ENCODE measurements around the gene LTO1.
"Not testable (repeated sequence)": the region's sequence is repeated elsewhere in the genome, so short reads cannot be mapped to it uniquely, and the experiment has no call there.

LTO1 gene

DNA sequence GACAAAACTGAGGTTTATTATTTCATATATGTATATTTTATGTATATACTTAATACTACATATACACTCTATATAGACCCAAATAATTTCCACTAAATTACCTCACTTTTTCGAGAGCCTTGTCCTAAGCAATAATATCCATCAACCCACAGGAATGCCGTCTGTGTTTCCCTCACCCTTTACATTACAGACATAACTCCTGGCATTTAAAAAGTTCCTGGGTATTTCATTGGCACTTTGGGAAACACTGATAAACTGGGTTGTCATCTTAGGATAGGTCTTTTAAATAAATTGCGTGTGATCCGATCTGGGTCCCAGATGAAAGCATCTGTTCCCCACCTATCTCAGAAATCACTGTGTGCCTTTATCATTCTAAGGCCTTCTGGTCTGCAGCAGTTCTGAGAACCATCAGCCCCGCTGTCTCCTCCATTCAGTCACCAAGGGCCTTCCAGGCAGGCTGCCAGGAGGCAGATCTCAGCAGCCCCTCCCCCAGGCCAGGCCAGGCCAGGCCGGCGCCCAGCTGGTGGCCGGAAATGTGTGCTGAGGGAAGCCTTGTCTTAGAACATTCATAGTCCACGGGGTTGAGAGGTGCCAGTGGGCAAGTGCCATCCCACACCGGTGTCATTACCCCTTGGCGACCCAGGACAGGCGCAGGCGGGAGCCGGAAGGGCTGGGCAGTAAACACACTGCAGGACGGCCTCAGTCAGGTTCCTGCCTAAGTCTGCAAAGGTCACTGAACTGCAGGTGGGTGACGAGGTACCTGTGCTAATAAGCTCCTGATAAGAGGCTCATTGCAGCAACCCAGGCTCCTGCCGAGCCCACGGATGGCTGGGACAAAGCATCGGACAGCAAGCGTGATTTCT, 25.4 kb upstream of the LTO1 start:
- DNase-seq: no peak

- DNase-seq: no peak
These were observed 24.1 kb upstream of the LTO1 start for GRCh38 chr11:69699213-69699612.

GRCh38 chr11:69698362-69698761, 23.2 kb upstream of the LTO1 start:
- no peak for DNase-seq

DNA sequence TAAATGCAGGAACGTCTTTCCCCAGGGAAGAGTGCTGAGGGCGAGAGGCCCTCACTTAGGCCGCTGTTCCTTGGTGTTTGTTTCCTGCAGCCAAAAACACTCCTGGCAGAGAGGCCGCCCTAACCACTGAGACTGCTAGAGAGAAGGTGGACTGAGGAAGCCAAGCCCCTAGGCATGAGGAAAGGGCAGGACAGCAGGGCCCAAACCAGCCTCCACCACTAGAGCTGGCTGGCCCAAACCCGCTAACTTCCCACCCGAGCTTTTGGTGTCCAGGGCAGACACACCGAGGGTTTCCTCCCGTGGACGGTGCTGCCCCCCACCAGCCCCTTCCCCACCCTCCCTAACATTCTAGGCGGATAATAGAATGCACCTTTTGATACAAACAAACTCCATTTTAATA, 22.7 kb upstream of the LTO1 start:
- no peak for DNase-seq

DNA sequence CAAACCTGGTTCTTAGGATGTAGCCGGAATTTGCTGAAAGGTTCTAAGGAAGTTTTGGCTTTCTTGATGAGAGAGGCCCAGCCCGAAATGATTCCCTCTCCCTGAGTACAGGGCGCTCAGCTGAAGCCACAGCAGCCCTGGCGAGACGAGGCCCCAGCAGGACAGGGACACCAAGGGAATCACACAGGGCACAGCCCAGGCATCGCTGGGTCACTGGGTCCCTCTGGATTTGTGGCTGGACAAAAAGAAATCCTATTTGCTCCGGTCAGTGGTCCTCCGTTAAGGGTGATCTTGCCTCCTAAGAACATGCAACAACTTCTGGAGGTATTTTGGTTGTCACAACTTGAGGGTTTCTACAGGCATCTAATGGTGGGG, 22.3 kb upstream of the LTO1 start:
- DNase-seq: no peak

DNA sequence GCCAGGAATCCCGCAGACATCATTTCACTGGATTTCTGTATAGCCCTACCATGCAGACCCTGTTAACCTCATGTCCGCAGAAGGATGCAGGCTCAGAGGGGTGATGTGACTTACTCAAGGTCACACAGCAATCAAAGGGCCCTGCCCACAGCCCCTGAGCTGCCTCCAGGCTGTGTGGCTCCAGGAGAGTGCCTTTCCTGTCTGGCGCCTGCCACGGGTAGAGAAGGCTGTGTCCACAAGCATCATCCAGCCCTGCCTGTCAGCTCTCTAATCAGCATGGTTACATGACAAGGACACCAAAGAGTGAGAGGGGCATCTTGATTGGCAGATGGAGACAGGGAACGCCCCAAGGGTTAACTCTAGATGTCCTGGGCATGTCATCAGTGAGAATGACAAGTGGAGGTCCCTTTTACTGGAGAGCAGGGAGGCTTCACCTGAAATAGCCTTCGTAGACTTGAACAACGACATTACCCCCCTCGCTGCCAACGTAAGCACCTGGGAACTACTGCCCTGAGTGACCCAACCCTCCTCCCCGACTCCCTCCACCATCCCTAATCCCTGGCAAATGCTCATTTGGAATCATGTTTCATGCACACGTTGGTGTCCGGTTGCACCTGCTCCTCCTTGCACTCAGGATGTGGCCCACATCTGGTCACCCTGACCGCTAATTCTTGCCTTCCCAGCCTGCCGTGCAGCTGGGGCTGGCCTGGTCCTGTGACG, 21.8 kb upstream of the LTO1 start:
- no peak for DNase-seq

DNA sequence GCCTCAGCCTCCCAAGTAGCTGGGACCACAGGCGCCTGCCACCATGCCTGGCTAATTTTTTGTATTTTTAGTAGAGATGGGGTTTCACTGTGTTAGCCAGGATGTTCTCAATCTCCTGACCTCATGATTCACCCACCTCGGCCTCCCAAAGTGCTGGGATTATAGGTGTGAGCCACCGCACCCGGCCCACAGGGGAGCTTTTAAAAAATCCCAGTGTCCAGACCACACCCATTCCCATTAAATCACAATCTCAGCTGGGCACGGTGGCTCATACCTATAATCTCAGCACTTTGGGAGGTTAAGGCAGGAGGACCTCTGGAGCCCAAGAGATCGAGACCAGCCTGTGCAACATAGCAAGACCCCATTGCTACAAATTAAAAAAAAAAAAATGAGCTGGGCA, 20.8 kb upstream of the LTO1 start:
- not testable (repeated sequence) for DNase-seq

DNA sequence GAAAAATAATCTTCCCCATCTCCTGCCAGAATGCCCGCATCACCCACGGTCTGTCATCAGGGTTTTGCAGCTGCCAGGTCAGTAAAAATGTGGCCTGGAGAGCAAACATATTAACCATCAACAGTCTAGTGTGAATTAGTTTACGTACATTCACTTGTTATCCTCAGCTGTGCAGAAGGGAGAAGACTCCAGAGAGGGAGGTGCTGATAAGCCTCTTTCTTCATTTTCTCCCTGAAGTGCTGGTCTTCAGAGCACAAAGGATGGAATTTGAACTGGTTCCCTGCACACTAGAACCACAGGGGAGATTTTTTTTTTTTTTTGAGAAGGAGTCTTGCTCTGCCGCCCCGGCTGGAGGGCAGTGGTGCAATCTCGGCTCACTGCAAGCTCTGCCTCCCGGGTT, 20.4 kb upstream of the LTO1 start:
- no peak for DNase-seq

- DNase-seq: no peak
These were observed 19.6 kb upstream of the LTO1 start for GRCh38 chr11:69694781-69695180.

GRCh38 chr11:69692422-69692821, 17.3 kb upstream of the LTO1 start:
- DNase-seq: no peak

- no peak for DNase-seq
These were observed 16.3 kb upstream of the LTO1 start for GRCh38 chr11:69691463-69691862.

- no peak for DNase-seq
These were observed 14.5 kb upstream of the LTO1 start for GRCh38 chr11:69689484-69690319.

- not testable (repeated sequence) for DNase-seq
These were observed 13.0 kb upstream of the LTO1 start for GRCh38 chr11:69687969-69688771.

- DNase-seq: no peak
These were observed 11.7 kb upstream of the LTO1 start for GRCh38 chr11:69686856-69687255.

GRCh38 chr11:69686452-69686851, 11.3 kb upstream of the LTO1 start:
- no peak for DNase-seq

DNA sequence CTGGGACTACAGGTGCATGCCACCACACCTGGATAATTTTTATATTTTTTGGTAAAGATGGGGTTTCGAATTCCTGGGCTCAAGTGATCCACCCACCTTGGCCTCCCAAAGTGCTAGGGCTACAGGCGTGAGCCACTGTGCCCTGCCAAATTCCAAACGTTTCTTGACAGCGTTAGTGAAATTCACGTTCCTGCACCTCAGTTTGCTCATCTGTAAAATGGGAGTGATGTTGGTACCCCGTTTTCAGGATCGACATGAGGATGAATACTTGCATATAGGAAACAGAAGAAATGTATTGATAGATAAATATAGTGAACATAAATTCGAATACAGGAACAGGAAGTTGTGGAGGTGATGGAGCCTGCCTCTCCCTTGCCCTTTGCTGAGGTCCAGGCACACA, 10.2 kb upstream of the LTO1 start:
- no peak for DNase-seq

DNA sequence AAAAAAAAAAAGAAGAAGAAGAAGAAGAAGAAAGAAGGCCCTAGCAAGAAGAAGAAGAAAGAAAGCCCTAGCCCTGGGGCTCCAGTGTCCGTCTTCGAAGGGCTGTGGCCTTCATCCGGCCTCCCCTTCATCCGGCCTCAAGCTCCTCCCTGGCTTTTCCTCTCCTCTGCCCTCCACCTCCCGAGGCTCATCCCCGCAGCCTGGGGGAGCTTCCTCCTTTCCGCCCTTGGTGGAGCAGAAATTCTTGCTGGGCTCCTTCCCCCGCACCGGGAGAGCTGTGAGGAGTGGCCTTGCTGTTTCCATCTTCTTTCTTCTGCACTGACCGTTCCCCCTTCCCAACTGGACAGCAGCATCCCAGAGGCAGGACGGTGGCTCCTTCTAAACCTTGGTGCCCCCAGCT, 9.5 kb upstream of the LTO1 start:
- no peak for DNase-seq

GRCh38 chr11:69683764-69684333, 8.7 kb upstream of the LTO1 start:
- DNase-seq: no peak

- no peak for DNase-seq
These were observed 7.7 kb upstream of the LTO1 start for GRCh38 chr11:69682681-69683326.

GRCh38 chr11:69682221-69682620, 7.1 kb upstream of the LTO1 start:
- DNase-seq: no peak

GRCh38 chr11:69680688-69681087, 5.5 kb upstream of the LTO1 start:
- no peak for DNase-seq

GRCh38 chr11:69677749-69678148, 2.6 kb upstream of the LTO1 start:
- DNase-seq: no peak

Data from CD4-positive, alpha-beta T cell treated with Interleukin-17A for 4 hours (primary cell).